ENCODE results near the gene ACER1. TPM values are rescaled to one million over a fixed set of nuclear protein-coding genes. Genes with fewer than 3 reads are reported as not detected.
"Not testable (repeated sequence)": the region's sequence is repeated elsewhere in the genome, so short reads cannot be mapped to it uniquely, and the experiment has no call there.

ACER1 gene
- total RNA-seq, 2 donors from 2014 or later: not detected

GRCh38 chr19:6372594-6373095 lies 39.2 kb upstream of the ACER1 start, which contains the start of gene ALKBH7:
Gene ALKBH7 (plus strand): TSS chr19:6372794. CDS start chr19:6372821, 27 bp downstream.
- H3K27me3 Mint-ChIP-seq: no peaks in the 10 kb centered on the region
- H3K4me1 Mint-ChIP-seq (ENCODE audit: low read depth in 2 of 2): peaks cover 17 to 19% of the 10 kb centered on the region in 2 donors
- H3K27ac Mint-ChIP-seq: peak within 1 kb of the TSS; percentile 65 to 82
- peak within 1 kb of the TSS; percentile 75 for H3K4me3 Mint-ChIP-seq
- peak; percentile 98 for DNase-seq (ENCODE audit: low spot score)
- ATAC-seq: peak; percentile 87 to 89
- H3K9me3 Mint-ChIP-seq: no peaks in the 10 kb centered on the region
- peaks cover 4% of the 10 kb centered on the region for H3K36me3 Mint-ChIP-seq

GRCh38 chr19:6364353-6364752 lies 30.9 kb upstream of the ACER1 start:
- H3K36me3 Mint-ChIP-seq: peaks cover under 1% of the 10 kb centered on the region
- no peak for ATAC-seq
- no peaks in the 10 kb centered on the region for H3K9me3 Mint-ChIP-seq
- H3K4me1 Mint-ChIP-seq (ENCODE audit: low read depth in 2 of 2): peaks cover 13 to 17% of the 10 kb centered on the region in 2 donors
- no peak overlapping the region for H3K27ac Mint-ChIP-seq
- DNase-seq (ENCODE audit: low spot score): no peak
- H3K4me3 Mint-ChIP-seq: no peak overlapping the region
- no peaks in the 10 kb centered on the region for H3K27me3 Mint-ChIP-seq

GRCh38 chr19:6362351-6362801 lies 29.0 kb upstream of the ACER1 start:
- H3K4me3 Mint-ChIP-seq: peak overlapping the region; percentile 92
- no peak for DNase-seq (ENCODE audit: low spot score)
- no peaks in the 10 kb centered on the region for H3K36me3 Mint-ChIP-seq
- peak overlapping the region; percentile 84 to 90 for H3K27ac Mint-ChIP-seq
- no peaks in the 10 kb centered on the region for H3K27me3 Mint-ChIP-seq
- peaks cover 12 to 15% of the 10 kb centered on the region in 2 donors for H3K4me1 Mint-ChIP-seq (ENCODE audit: low read depth in 2 of 2)
- H3K9me3 Mint-ChIP-seq: no peaks in the 10 kb centered on the region
- ATAC-seq: no peak

- Mint-ChIP-seq H3K36me3 (no peaks in the 10 kb centered on the region), H3K4me1 (ENCODE audit: low read depth in 2 of 2) (peaks cover 12 to 15% of the 10 kb centered on the region in 2 donors), H3K27ac (peak overlapping the region; percentile 84 to 90), H3K27me3 (no peaks in the 10 kb centered on the region), H3K4me3 (peak overlapping the region; percentile 92), H3K9me3 (no peaks in the 10 kb centered on the region)
- ATAC-seq (peak in 1 of 2 donors; percentile 1), DNase-seq (ENCODE audit: low spot score) (no peak)
These were observed 28.6 kb upstream of the ACER1 start for GRCh38 chr19:6362027-6362350.

- H3K36me3 Mint-ChIP-seq; DNase-seq (ENCODE audit: low spot score); H3K27me3 Mint-ChIP-seq; ATAC-seq; H3K9me3 Mint-ChIP-seq: not testable (repeated sequence)
- peak overlapping the region; percentile 92 for H3K4me3 Mint-ChIP-seq
- peaks cover 12% of the 10 kb centered on the region in 2 donors for H3K4me1 Mint-ChIP-seq (ENCODE audit: low read depth in 2 of 2)
- peak overlapping the region; percentile 84 to 90 for H3K27ac Mint-ChIP-seq
These were observed 27.4 kb upstream of the ACER1 start for GRCh38 chr19:6360857-6361216.

- not testable (repeated sequence) for H3K9me3 Mint-ChIP-seq; H3K36me3 Mint-ChIP-seq; ATAC-seq; DNase-seq (ENCODE audit: low spot score); H3K27me3 Mint-ChIP-seq
- peaks cover 12% of the 10 kb centered on the region in 2 donors for H3K4me1 Mint-ChIP-seq (ENCODE audit: low read depth in 2 of 2)
- peak overlapping the region; percentile 92 for H3K4me3 Mint-ChIP-seq
- H3K27ac Mint-ChIP-seq: peak overlapping the region in 1 of 2 donors; percentile 84
These were observed 27.0 kb upstream of the ACER1 start for GRCh38 chr19:6360445-6360844.

GRCh38 chr19:6359568-6360341 lies 26.3 kb upstream of the ACER1 start:
- Mint-ChIP-seq H3K4me1 (ENCODE audit: low read depth in 2 of 2) (peaks cover 12% of the 10 kb centered on the region in 2 donors), H3K36me3 (no peaks in the 10 kb centered on the region), H3K4me3 (no peak overlapping the region), H3K27me3 (no peaks in the 10 kb centered on the region), H3K27ac (no peak overlapping the region), H3K9me3 (no peaks in the 10 kb centered on the region)
- no peak for DNase-seq (ENCODE audit: low spot score)
- no peak for ATAC-seq

GRCh38 chr19:6358003-6358402 lies 24.6 kb upstream of the ACER1 start:
- DNase-seq (ENCODE audit: low spot score): no peak
- H3K27me3 Mint-ChIP-seq: no peaks in the 10 kb centered on the region
- H3K9me3 Mint-ChIP-seq: no peaks in the 10 kb centered on the region
- no peak for ATAC-seq
- no peaks in the 10 kb centered on the region for H3K36me3 Mint-ChIP-seq
- peaks cover 12% of the 10 kb centered on the region in 2 donors for H3K4me1 Mint-ChIP-seq (ENCODE audit: low read depth in 2 of 2)
- no peak overlapping the region for H3K27ac Mint-ChIP-seq
- no peak overlapping the region for H3K4me3 Mint-ChIP-seq

GRCh38 chr19:6357174-6357573 lies 23.8 kb upstream of the ACER1 start:
- Mint-ChIP-seq H3K36me3 (no peaks in the 10 kb centered on the region), H3K9me3 (no peaks in the 10 kb centered on the region), H3K4me3 (no peak overlapping the region), H3K27ac (no peak overlapping the region), H3K4me1 (ENCODE audit: low read depth in 2 of 2) (peaks cover 5 to 9% of the 10 kb centered on the region in 2 donors), H3K27me3 (no peaks in the 10 kb centered on the region)
- ATAC-seq (no peak), DNase-seq (ENCODE audit: low spot score) (no peak)

GRCh38 chr19:6355321-6356040 lies 22.1 kb upstream of the ACER1 start:
- not testable (repeated sequence) for H3K4me1 Mint-ChIP-seq (ENCODE audit: low read depth in 2 of 2); H3K27me3 Mint-ChIP-seq; ATAC-seq; DNase-seq (ENCODE audit: low spot score); H3K9me3 Mint-ChIP-seq; H3K4me3 Mint-ChIP-seq; H3K36me3 Mint-ChIP-seq; H3K27ac Mint-ChIP-seq

GRCh38 chr19:6354098-6354674 lies 20.8 kb upstream of the ACER1 start:
- Mint-ChIP-seq H3K36me3 (no peaks in the 10 kb centered on the region), H3K4me3 (no peak overlapping the region), H3K27me3 (peaks cover 0 to under 1% of the 10 kb centered on the region in 2 donors), H3K4me1 (ENCODE audit: low read depth in 2 of 2) (no peaks in the 10 kb centered on the region), H3K27ac (no peak overlapping the region), H3K9me3 (no peaks in the 10 kb centered on the region)
- ATAC-seq (no peak), DNase-seq (ENCODE audit: low spot score) (no peak)

- Mint-ChIP-seq H3K4me1 (ENCODE audit: low read depth in 2 of 2) (no peaks in the 10 kb centered on the region), H3K27me3 (peaks cover 0 to 7% of the 10 kb centered on the region in 2 donors), H3K9me3 (no peaks in the 10 kb centered on the region), H3K36me3 (no peaks in the 10 kb centered on the region), H3K27ac (no peak overlapping the region), H3K4me3 (no peak overlapping the region)
- ATAC-seq (no peak), DNase-seq (ENCODE audit: low spot score) (no peak)
These were observed 19.2 kb upstream of the ACER1 start for GRCh38 chr19:6352381-6353165.

GRCh38 chr19:6350688-6351087 lies 17.3 kb upstream of the ACER1 start:
- Mint-ChIP-seq H3K27me3 (peaks cover 0 to 7% of the 10 kb centered on the region in 2 donors), H3K9me3 (no peaks in the 10 kb centered on the region), H3K36me3 (no peaks in the 10 kb centered on the region), H3K4me1 (ENCODE audit: low read depth in 2 of 2) (no peaks in the 10 kb centered on the region), H3K27ac (no peak overlapping the region), H3K4me3 (no peak overlapping the region)
- ATAC-seq (no peak), DNase-seq (ENCODE audit: low spot score) (no peak)

Data from natural killer cell treated with Interleukin-12 subunit alpha and Interleukin-12 subunit beta and Interleukin-15 and Interleukin-18, amount 100 ng/mL, for 72 hours (primary cell).